Measurements from ENCODE around the gene SPAG9. TPM values are rescaled to one million over a fixed set of nuclear protein-coding genes. Genes with fewer than 3 reads are reported as not detected.

Gene SPAG9
- total RNA-seq, 1 donor from 2014 or later, result 233 TPM

GRCh38 chr17:51012538-51012937 is 108.1 kb downstream of the SPAG9 start:
- ATAC-seq, result no peak
- no peak for DNase-seq (ENCODE audit: low spot score)
- intact Hi-C loops (cut with DNase I), result no loop called here

- DNase-seq (ENCODE audit: low spot score) (no peak), ATAC-seq (no peak)
- intact Hi-C loops (cut with DNase I), result no loop called here
These were observed 110.4 kb downstream of the SPAG9 start for GRCh38 chr17:51010173-51010675.

GRCh38 chr17:51006601-51007000 is 114.1 kb downstream of the SPAG9 start:
- no peak for DNase-seq (ENCODE audit: low spot score)
- ATAC-seq, result no peak
- intact Hi-C loops (cut with DNase I), result no loop called here

- intact Hi-C loops (cut with DNase I), result no loop called here
- ATAC-seq, result no peak
- no peak for DNase-seq (ENCODE audit: low spot score)
These were observed 114.9 kb downstream of the SPAG9 start for GRCh38 chr17:51005768-51006167.

GRCh38 chr17:51004249-51004648 is 116.4 kb downstream of the SPAG9 start:
- DNase-seq (ENCODE audit: low spot score) (no peak), ATAC-seq (no peak)
- intact Hi-C loops (cut with DNase I), result no loop called here

- DNase-seq (ENCODE audit: low spot score) (no peak), ATAC-seq (peak; percentile 77)
- intact Hi-C loops (cut with DNase I), result no loop called here
These were observed 119.6 kb downstream of the SPAG9 start for GRCh38 chr17:51000835-51001638.

- DNase-seq (ENCODE audit: low spot score) (no peak), ATAC-seq (no peak)
- intact Hi-C loops (cut with DNase I), result loop anchor here (10.0 kb wide), 1 partner anchor 149 kb away; no protein-coding TSS in a partner anchor
These were observed 125.0 kb downstream of the SPAG9 start for GRCh38 chr17:50995668-50996067.

- intact Hi-C loops (cut with DNase I), result loop anchor here (10.0 kb wide), 1 partner anchor 151 kb away; no protein-coding TSS in a partner anchor
- DNase-seq (ENCODE audit: low spot score) (no peak), ATAC-seq (no peak)
These were observed 127.1 kb downstream of the SPAG9 start for GRCh38 chr17:50993544-50993943.

- DNase-seq (ENCODE audit: low spot score) (no peak), ATAC-seq (no peak)
- intact Hi-C loops (cut with DNase I), result no loop called here
These were observed 131.5 kb downstream of the SPAG9 start for GRCh38 chr17:50989149-50989548.

- ATAC-seq (no peak), DNase-seq (ENCODE audit: low spot score) (no peak)
- intact Hi-C loops (cut with DNase I), result no loop called here
These were observed 132.2 kb downstream of the SPAG9 start for GRCh38 chr17:50988427-50988826.

- DNase-seq (ENCODE audit: low spot score), result no peak
- ATAC-seq, result no peak
- intact Hi-C loops (cut with DNase I), result no loop called here
These were observed 133.5 kb downstream of the SPAG9 start for GRCh38 chr17:50986989-50987660.

- no peak for ATAC-seq
- intact Hi-C loops (cut with DNase I), result no loop called here
- no peak for DNase-seq (ENCODE audit: low spot score)
These were observed 139.4 kb downstream of the SPAG9 start for GRCh38 chr17:50981279-50981678.

GRCh38 chr17:50979524-50979927 is 141.1 kb downstream of the SPAG9 start:
- intact Hi-C loops (cut with DNase I), result no loop called here
- ATAC-seq (no peak), DNase-seq (ENCODE audit: low spot score) (no peak)

- DNase-seq (ENCODE audit: low spot score) (no peak), ATAC-seq (no peak)
- intact Hi-C loops (cut with DNase I), result no loop called here
These were observed 143.0 kb downstream of the SPAG9 start for GRCh38 chr17:50977487-50978159.

GRCh38 chr17:50976951-50977472 is 143.7 kb downstream of the SPAG9 start:
- DNase-seq (ENCODE audit: low spot score) (no peak), ATAC-seq (no peak)
- intact Hi-C loops (cut with DNase I), result no loop called here

GRCh38 chr17:50973557-50974494 is 146.8 kb downstream of the SPAG9 start:
- intact Hi-C loops (cut with DNase I), result no loop called here
- no peak for ATAC-seq
- no peak for DNase-seq (ENCODE audit: low spot score)

GRCh38 chr17:50972577-50972976 is 148.1 kb downstream of the SPAG9 start:
- ATAC-seq, result no peak
- intact Hi-C loops (cut with DNase I), result no loop called here

GRCh38 chr17:50967795-50968194 is 152.9 kb downstream of the SPAG9 start:
- peak; percentile 90 for ATAC-seq
- no peak for DNase-seq (ENCODE audit: low spot score)
- intact Hi-C loops (cut with DNase I), result no loop called here

More at GRCh38 chr17:50972577-50972976, 148.1 kb downstream of the SPAG9 start:
- DNase-seq (ENCODE audit: low spot score), result no peak

Measured in sciatic nerve (tissue), 2 donors.